SKM-1 (cell line): ENCODE results near the gene ZNF169.
"Not testable (repeated sequence)": the region's sequence is repeated elsewhere in the genome, so short reads cannot be mapped to it uniquely, and the experiment has no call there.

ENCODE experiments used
- DNase-seq: peaks from one replicate; lab custom pipeline; 2025; ENCODE audit not compliant: unreplicated experiment; lab: John Stamatoyannopoulos, UW

ZNF169 gene

GRCh38 chr9:94286116-94286515 is 27.0 kb downstream of the ZNF169 start:
- DNase-seq = no peak

- DNase-seq = no peak
Observed at GRCh38 chr9:94287877-94288513, 28.9 kb downstream of the ZNF169 start.

- no peak for DNase-seq
Observed at GRCh38 chr9:94289691-94290090, 30.6 kb downstream of the ZNF169 start.

DNA sequence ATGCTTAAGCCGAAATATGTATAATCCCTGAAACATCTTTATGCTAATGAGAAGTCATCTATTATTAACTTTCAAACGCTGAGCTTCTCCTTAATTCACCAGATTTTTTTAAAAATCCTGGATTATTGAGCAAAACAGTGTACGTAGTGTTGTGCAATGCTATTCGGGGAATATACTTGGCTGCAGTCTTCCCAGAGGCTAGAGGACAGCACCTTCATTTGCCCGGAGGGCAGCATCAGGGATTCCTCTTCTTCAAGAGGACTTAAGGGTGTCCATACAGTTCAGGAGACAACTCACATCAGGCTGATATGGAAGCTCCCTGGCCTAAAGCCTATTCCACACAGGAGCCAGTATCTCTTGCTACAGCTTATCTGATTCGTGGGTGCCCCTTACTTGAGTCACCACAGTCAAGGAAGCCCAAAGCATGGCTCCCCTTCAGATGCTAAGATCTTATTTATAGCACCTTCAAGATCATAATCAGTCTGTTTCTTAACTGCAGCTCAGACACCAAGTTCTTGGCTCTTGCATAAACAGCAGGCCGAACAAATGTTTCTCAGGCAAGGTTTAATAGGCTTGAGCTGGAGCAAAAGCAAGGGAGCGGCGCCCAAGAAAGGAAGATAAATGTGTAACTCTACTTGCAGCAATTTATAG is 40.0 kb downstream of the ZNF169 start:
- DNase-seq = no peak

- no peak for DNase-seq
Observed at GRCh38 chr9:94300470-94301301, 41.6 kb downstream of the ZNF169 start.

DNA sequence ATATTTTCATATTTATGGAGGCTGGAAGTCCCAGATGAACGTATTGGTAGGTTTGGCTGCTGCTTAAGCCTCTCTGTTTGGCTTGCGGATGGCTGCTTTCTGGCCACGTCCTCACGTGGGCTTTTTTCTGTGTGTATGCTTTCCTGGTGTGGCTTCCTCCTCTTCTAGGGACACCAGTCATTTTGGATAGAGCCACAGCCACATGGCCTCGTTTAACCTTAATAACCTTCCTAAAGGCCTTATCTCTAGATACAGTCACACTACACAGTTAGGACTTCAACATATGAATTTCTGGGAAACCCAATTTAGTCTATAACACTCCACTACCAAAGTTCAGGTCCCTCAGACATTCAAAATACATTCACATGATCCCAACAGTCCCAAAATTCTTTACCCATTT is 42.5 kb downstream of the ZNF169 start:
- DNase-seq = no peak

- DNase-seq = no peak
Observed at GRCh38 chr9:94302426-94302825, 43.3 kb downstream of the ZNF169 start.

GRCh38 chr9:94303321-94303720 is 44.2 kb downstream of the ZNF169 start:
- DNase-seq = no peak

- not testable (repeated sequence) for DNase-seq
Observed at GRCh38 chr9:94315034-94315984, 56.2 kb downstream of the ZNF169 start.

GRCh38 chr9:94316236-94316635 is 57.1 kb downstream of the ZNF169 start:
- not testable (repeated sequence) for DNase-seq

DNA sequence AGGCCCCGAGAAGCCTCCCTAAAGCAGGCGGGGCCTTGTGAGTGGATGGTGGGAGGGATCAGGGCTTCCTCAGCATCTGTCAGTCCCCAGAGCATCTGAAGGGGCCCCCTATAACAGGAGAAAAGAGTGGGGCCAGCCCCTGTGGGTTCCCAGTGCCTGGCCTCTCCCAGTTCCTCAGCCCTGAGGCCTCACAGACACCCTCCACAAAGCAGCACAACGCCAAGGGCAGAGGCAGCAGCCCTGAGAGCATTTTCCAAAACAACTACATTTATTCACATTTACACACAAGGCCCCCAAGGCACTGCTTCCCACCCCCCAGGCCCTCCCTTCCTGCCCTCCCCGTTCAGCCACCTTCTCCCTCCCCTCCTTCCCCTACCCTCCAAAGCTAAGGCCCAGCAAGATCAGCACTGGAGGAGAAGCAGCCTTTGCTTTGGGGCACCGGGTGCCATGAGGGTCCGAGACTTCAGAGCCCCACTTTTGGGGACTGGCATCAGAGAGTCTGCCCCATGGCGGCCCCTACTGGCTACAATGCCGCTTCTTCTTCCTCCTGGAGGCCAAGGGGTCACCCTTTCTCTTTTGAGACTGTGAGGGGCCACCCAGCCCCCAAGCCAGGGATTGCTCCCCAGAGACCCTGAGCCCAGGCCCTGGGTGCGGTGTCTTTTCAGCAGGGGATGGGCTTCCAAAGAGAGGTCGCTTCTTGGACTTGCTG is 59.0 kb downstream of the ZNF169 start:
- not testable (repeated sequence) for DNase-seq

DNA sequence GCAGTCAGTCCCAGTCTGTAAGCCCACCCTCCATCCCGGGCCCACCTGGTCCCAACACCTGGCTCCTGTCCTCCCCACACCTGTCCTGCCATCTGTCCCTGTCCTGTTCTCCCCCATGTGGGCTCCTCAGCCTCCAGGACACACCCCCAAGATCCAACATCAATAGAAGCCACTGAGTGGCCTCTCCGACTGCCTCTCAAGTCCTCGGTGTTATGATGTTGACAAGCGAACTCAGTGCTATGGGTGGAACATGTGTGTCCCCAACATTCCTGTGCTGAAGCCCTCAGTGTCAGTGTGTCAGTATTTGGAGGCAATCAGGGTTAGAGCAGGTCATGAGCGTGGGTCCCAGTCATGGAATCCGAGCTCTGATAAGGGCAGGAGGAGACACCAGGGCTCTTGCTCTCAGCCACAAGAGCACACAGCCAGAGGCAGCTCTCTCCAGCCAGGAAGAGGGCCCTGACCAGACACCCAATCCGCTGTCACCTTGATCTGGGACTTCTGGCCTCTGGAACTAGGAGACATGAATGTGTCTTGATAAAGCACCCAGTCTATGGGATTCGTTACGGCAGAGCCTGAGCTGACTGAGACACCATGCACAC is 63.3 kb downstream of the ZNF169 start:
- DNase-seq = not testable (repeated sequence)

DNA sequence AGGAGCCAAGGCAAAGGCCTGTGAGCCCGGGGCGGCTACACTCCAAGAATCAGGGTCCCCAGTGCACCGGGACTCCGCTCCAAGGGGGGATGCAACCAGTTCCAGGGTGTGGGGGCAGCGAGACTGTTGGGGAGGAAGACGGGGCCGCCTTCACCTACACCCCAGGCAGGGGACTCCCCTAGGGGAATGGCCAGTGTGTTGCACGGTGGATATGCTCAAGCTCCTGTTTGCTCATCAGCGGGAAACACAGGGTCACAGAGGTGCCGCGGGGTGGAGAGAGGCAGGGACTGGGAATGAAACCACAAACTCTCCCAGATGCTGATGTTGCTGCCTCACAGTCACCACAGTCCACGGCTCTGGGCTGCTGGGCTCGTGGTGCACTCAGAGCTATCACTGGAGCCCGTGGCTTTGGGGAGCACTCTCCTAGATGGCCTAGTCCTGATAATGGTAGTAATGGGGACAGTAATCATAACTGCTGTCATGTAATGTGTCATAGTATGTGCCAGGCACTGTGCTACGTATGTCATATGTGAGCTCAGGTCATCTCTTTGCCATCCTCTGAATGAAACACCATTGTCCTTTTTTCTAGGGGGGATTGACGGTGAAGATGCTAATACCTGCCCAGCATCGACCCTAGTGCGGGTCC is 64.2 kb downstream of the ZNF169 start:
- not testable (repeated sequence) for DNase-seq

GRCh38 chr9:94325583-94325982 is 66.5 kb downstream of the ZNF169 start:
- not testable (repeated sequence) for DNase-seq

DNA sequence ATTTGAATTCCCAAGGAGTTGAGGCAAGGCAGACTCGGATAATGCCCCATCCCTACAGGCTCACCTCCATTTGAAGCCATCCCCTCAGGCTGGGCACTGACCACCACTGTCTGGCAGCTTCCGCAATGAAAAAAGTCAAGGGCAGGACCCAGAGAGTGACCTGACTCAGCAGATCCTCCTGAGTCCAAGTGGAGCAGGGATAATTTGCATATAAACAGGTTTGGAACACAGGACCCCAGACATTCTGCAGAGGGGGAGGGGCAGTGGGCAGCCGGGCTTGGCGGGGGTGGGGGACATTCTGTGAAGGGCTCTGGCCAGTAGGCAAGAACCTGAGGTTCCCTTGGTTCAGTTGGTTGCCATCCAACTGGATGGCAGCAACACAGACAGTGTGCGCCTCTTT is 69.4 kb downstream of the ZNF169 start, which contains the start of gene NUTM2F:
Gene NUTM2F, minus strand, starts transcription at position 101 of the 400 bp plus-strand sequence. Its CDS starts 21 bp downstream, at position 80.
- not testable (repeated sequence) for DNase-seq

- DNase-seq = not testable (repeated sequence)
Observed at GRCh38 chr9:94336445-94336844, 77.3 kb downstream of the ZNF169 start.

- DNase-seq = not testable (repeated sequence)
Observed at GRCh38 chr9:94338723-94339122, 79.6 kb downstream of the ZNF169 start.

DNA sequence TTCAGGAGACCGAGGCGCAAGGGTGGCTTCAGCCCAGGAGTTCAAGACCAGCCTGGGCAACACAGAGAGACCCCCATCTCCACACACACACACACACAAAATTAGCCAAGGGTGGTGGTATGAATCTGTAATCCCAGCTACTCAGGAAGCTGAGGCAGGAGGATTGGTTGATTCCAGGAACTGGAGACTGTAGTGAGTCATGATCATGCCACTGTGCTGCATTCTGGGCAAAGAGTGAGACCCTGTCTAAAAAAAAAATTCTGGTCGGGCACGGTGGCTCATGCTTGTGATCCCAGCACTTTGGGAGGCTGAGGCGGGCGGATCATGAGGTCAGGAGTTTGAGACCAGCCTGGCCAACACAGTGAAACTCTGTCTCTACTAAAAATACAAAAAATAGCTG is 80.6 kb downstream of the ZNF169 start:
- not testable (repeated sequence) for DNase-seq

- DNase-seq = not testable (repeated sequence)
Observed at GRCh38 chr9:94340750-94341149, 81.7 kb downstream of the ZNF169 start.
